Right lobe of liver (tissue), 4 donors: ENCODE measurements around the gene ABL2.

ENCODE experiments used
- CTCF ChIP-seq, 4 donors: fragments of 200-600 bp in 3 of 4; fragments of 450-650 bp in 1 of 4; IDR thresholded peaks; one replicate each; pipeline versions ENCODE4 v1.5.1 to v1.8.0; 2016 to 2022; ENCODE audit warnings: antibody characterized with exemption in 4 of 4, mild to moderate bottlenecking in 2 of 4
- POLR2A ChIP-seq: fragments of 450-650 bp; IDR thresholded peaks from one replicate; pipeline ENCODE4 v1.6.1; 2017; ENCODE audit warnings: antibody characterized with exemption, mild to moderate bottlenecking
- donor health status: DM: no; HTN: no; CAD: no.
- donor health status: DM: no; HTN: no; CAD: no.
- donor health status: DM: no; HTN: yes; CAD: no.

GRCh38 chr1:179262183-179262582, 32.7 kb upstream of the ABL2 start:
- TF ChIP-seq CTCF (IDR thresholded peaks at IDR 0.05): no peak
- no peak for TF ChIP-seq POLR2A
